Neural cell (in vitro differentiated cells): ENCODE measurements around the gene RADIL. TPM values are rescaled to one million over a fixed set of nuclear protein-coding genes. Genes with fewer than 3 reads are reported as not detected.

Experiments used
- H2AFZ ChIP-seq: fragments of 200-600, 300-800 bp; sonication (generic), shearing (Covaris generic); 2 replicates; pipeline ENCODE4 v1.6.0; 2014; ENCODE audit warnings: low read depth, mild to moderate bottlenecking, antibody characterized with exemption, low read length, moderate library complexity
- H3F3A ChIP-seq: fragments of 200-600 bp; shearing (Covaris generic); 2 replicates; pipeline ENCODE4 v1.6.1; 2016; ENCODE audit warnings: mild to moderate bottlenecking, moderate library complexity, mixed read lengths, antibody characterized with exemption, low read length; ENCODE audit not compliant: insufficient read depth, poor library complexity, severe bottlenecking
- H3K27ac ChIP-seq: fragments of 200-600, 300-800 bp; sonication (generic), shearing (Covaris generic); 2 replicates; pipeline ENCODE4 v1.5.1; 2014; ENCODE audit warnings: mild to moderate bottlenecking, low read length, moderate library complexity
- H3K27me3 ChIP-seq: fragments of 300-800, 200-600 bp; sonication (generic), shearing (Covaris generic); 2 replicates; pipeline ENCODE4 v1.6.0; 2014; ENCODE audit warnings: mild to moderate bottlenecking, low read depth, low read length, moderate library complexity; ENCODE audit not compliant: insufficient read depth
- H3K36me3 ChIP-seq: fragments of 300-800, 200-600 bp; sonication (generic), shearing (Covaris generic); 2 replicates; pipeline ENCODE4 v1.5.1; 2014; ENCODE audit warnings: mild to moderate bottlenecking, antibody characterized with exemption, low read length, moderate library complexity; ENCODE audit not compliant: insufficient read depth
- H3K4me2 ChIP-seq: fragments of 300-800, 200-600 bp; sonication (generic), shearing (Covaris generic); 2 replicates; pipeline ENCODE4 v1.6.0; 2014; ENCODE audit warnings: mild to moderate bottlenecking, low read length
- H3K4me3 ChIP-seq: fragments of 300-800, 200-600 bp; sonication (generic), shearing (Covaris generic); 2 replicates; pipeline ENCODE4 v1.5.1; 2014; ENCODE audit warnings: mild to moderate bottlenecking, low read length, moderate library complexity
- H3K79me2 ChIP-seq: fragments of 200-600 bp; shearing (Covaris generic); replicated peaks from 2 replicates; pipeline ENCODE4 v1.6.0; 2014; ENCODE audit warnings: mild to moderate bottlenecking, low read length, moderate library complexity; ENCODE audit not compliant: insufficient read depth
- H3K9ac ChIP-seq: fragments of 300-800, 200-600 bp; sonication (generic), shearing (Covaris generic); 2 replicates; pipeline ENCODE4 v1.6.1; 2016; ENCODE audit warnings: mild to moderate bottlenecking, low read length, mixed read lengths
- H3K9me2 ChIP-seq: fragments of 200-600 bp; shearing (Covaris generic); 2 replicates; pipeline ENCODE4 v1.6.1; 2016; ENCODE audit warnings: mild to moderate bottlenecking, low read length, mixed read lengths; ENCODE audit not compliant: insufficient read depth
- H3K9me3 ChIP-seq: fragments of 200-600, 300-800 bp; sonication (generic), shearing (Covaris generic); 2 replicates; pipeline ENCODE4 v1.6.1; 2016; ENCODE audit warnings: mild to moderate bottlenecking, mixed run types, low read length, moderate library complexity, mixed read lengths
- H4K20me1 ChIP-seq: fragments of 200-600 bp; shearing (Covaris generic); 2 replicates; pipeline ENCODE4 v1.6.1; 2016; ENCODE audit warnings: mild to moderate bottlenecking, mixed run types; ENCODE audit not compliant: insufficient read depth
- CTCF ChIP-seq: fragments of 450-650 bp; IDR thresholded peaks from 2 replicates; pipeline ENCODE4 v1.5.1; 2014; ENCODE audit warnings: antibody characterized with exemption, mild to moderate bottlenecking, moderate library complexity; ENCODE audit not compliant: poor library complexity, severe bottlenecking
- EP300 ChIP-seq: fragments of 450-650 bp; conservative IDR thresholded peaks from 2 replicates; pipeline ENCODE4 v1.6.1; 2014; ENCODE audit warnings: antibody characterized with exemption, mild to moderate bottlenecking, moderate library complexity; ENCODE audit not compliant: poor library complexity, severe bottlenecking
- MXI1 ChIP-seq: fragments of 450-650 bp; conservative IDR thresholded peaks from 2 replicates; pipeline ENCODE4 v1.6.1; 2014; ENCODE audit warnings: antibody characterized with exemption, mild to moderate bottlenecking; ENCODE audit not compliant: poor library complexity, severe bottlenecking
- POLR2AphosphoS5 ChIP-seq: IDR thresholded peaks from 2 replicates; pipeline ENCODE4 v1.6.1; 2012
- REST ChIP-seq: IDR thresholded peaks from 2 replicates; pipeline ENCODE4 v1.6.1; 2012; ENCODE audit warnings: borderline replicate concordance
- SMC3 ChIP-seq: fragments of 450-650 bp; conservative IDR thresholded peaks from 2 replicates; pipeline ENCODE4 v1.6.1; 2014; ENCODE audit warnings: antibody characterized with exemption, mild to moderate bottlenecking, moderate library complexity; ENCODE audit not compliant: poor library complexity
- TAF1 ChIP-seq: IDR thresholded peaks from 2 replicates; pipeline ENCODE4 v1.6.1; 2012; ENCODE audit warnings: low read depth
- polyA plus RNA-seq: library from polyadenylated mRNA; depleted of rRNA; stranded (reverse); fragments of >200 nt; gene quantifications from 2 replicates; pipeline ENCODE4 v1.2.3, GENCODE V29; 2014

The RADIL gene
- polyA plus RNA-seq, 1 donor from 2014 or later, result 4.1 TPM

GRCh38 chr7:4841836-4842235 lies 41.7 kb downstream of the RADIL start:
- no peaks in the 10 kb centered on the region for H3F3A ChIP-seq
- no peak overlapping the region for H3K27ac ChIP-seq
- no peak overlapping the region for H3K4me3 ChIP-seq
- H3K9ac ChIP-seq, result no peak overlapping the region
- no peaks in the 10 kb centered on the region for H3K27me3 ChIP-seq
- no peaks in the 10 kb centered on the region for H3K79me2 ChIP-seq
- H3K4me2 ChIP-seq, result no peak overlapping the region
- H3K9me3 ChIP-seq, result no peaks in the 10 kb centered on the region
- TF ChIP-seq CTCF (no peak), MXI1 (no peak), REST (no peak), TAF1 (no peak), POLR2AphosphoS5 (no peak), SMC3 (no peak)
- H4K20me1 ChIP-seq, result no peaks in the 10 kb centered on the region
- H2AFZ ChIP-seq, result no peak overlapping the region
- no peaks in the 10 kb centered on the region for H3K9me2 ChIP-seq
- no peaks in the 10 kb centered on the region for H3K36me3 ChIP-seq

GRCh38 chr7:4841007-4841784 lies 42.3 kb downstream of the RADIL start:
- no peak for TF ChIP-seq SMC3
- TF ChIP-seq EP300, result no peak
- no peak for TF ChIP-seq CTCF
- Histone ChIP-seq H3K9ac (no peak overlapping the region), H3K9me2 (no peaks in the 10 kb centered on the region), H4K20me1 (no peaks in the 10 kb centered on the region), H3F3A (no peaks in the 10 kb centered on the region), H3K4me3 (no peak overlapping the region), H3K9me3 (no peaks in the 10 kb centered on the region), H3K27ac (no peak overlapping the region), H3K36me3 (no peaks in the 10 kb centered on the region), H3K79me2 (no peaks in the 10 kb centered on the region), H3K27me3 (no peaks in the 10 kb centered on the region), H3K4me2 (no peak overlapping the region), H2AFZ (no peak overlapping the region)
